ENCODE results near the gene GSTCD.
"Not testable (repeated sequence)": the region's sequence is repeated elsewhere in the genome, so short reads cannot be mapped to it uniquely, and the experiment has no call there.

Gene GSTCD

GRCh38 chr4:105708181-105709080 lies at the start of gene GSTCD, which contains the start of gene INTS12:
TSS of gene GSTCD (plus strand) at chr4:105708784. CDS start at chr4:105717614, 8,830 bp downstream.
TSS of gene INTS12 (minus strand) at chr4:105708689. CDS start at chr4:105700005, 8,684 bp downstream.
- H3K36me3 Mint-ChIP-seq: no peaks in the 10 kb centered on the region
- ATAC-seq (peak; percentile 98), DNase-seq (ENCODE audit: low spot score in 2 of 2) (peak; percentile 79 to 95)
- H3K4me3 Mint-ChIP-seq: peak within 1 kb of the TSS; percentile 91
- H3K9me3 Mint-ChIP-seq: no peaks in the 10 kb centered on the region
- peaks cover 26% of the 10 kb centered on the region for H3K4me1 Mint-ChIP-seq
- H3K27ac Mint-ChIP-seq: peak within 1 kb of the TSS; percentile 93

- Mint-ChIP-seq H3K4me3 (no peak overlapping the region), H3K27ac (no peak overlapping the region), H3K4me1 (no peaks in the 10 kb centered on the region), H3K9me3 (no peaks in the 10 kb centered on the region), H3K36me3 (no peaks in the 10 kb centered on the region)
- no peak for DNase-seq (ENCODE audit: low spot score in 2 of 2)
- peak; percentile 11 for ATAC-seq
Observed at GRCh38 chr4:105659190-105659589, 49.4 kb upstream of the GSTCD start.

GRCh38 chr4:105661028-105661427 lies 47.6 kb upstream of the GSTCD start:
- H3K9me3 Mint-ChIP-seq: no peaks in the 10 kb centered on the region
- H3K4me3 Mint-ChIP-seq: no peak overlapping the region
- no peak overlapping the region for H3K27ac Mint-ChIP-seq
- DNase-seq (ENCODE audit: low spot score in 2 of 2) (no peak), ATAC-seq (no peak)
- no peaks in the 10 kb centered on the region for H3K4me1 Mint-ChIP-seq
- H3K36me3 Mint-ChIP-seq: no peaks in the 10 kb centered on the region

GRCh38 chr4:105662935-105663675 lies 45.5 kb upstream of the GSTCD start:
- DNase-seq (ENCODE audit: low spot score in 2 of 2) (no peak), ATAC-seq (no peak)
- Mint-ChIP-seq H3K4me3 (no peak overlapping the region), H3K27ac (no peak overlapping the region), H3K4me1 (no peaks in the 10 kb centered on the region), H3K36me3 (no peaks in the 10 kb centered on the region), H3K9me3 (no peaks in the 10 kb centered on the region)

GRCh38 chr4:105666693-105667092 lies 41.9 kb upstream of the GSTCD start:
- Mint-ChIP-seq H3K4me3 (no peak overlapping the region), H3K27ac (no peak overlapping the region), H3K4me1 (no peaks in the 10 kb centered on the region), H3K9me3 (no peaks in the 10 kb centered on the region), H3K36me3 (no peaks in the 10 kb centered on the region)
- DNase-seq (ENCODE audit: low spot score in 2 of 2) (no peak), ATAC-seq (no peak)

- Mint-ChIP-seq H3K27ac (no peak overlapping the region), H3K36me3 (no peaks in the 10 kb centered on the region), H3K4me1 (no peaks in the 10 kb centered on the region), H3K4me3 (no peak overlapping the region), H3K9me3 (no peaks in the 10 kb centered on the region)
- no peak for DNase-seq (ENCODE audit: low spot score in 2 of 2)
- ATAC-seq: no peak
Observed at GRCh38 chr4:105670684-105671083, 37.9 kb upstream of the GSTCD start.

GRCh38 chr4:105671301-105671700 lies 37.3 kb upstream of the GSTCD start:
- no peaks in the 10 kb centered on the region for H3K4me1 Mint-ChIP-seq
- ATAC-seq: no peak
- no peak for DNase-seq (ENCODE audit: low spot score in 2 of 2)
- H3K36me3 Mint-ChIP-seq: no peaks in the 10 kb centered on the region
- no peaks in the 10 kb centered on the region for H3K9me3 Mint-ChIP-seq
- H3K4me3 Mint-ChIP-seq: no peak overlapping the region
- no peak overlapping the region for H3K27ac Mint-ChIP-seq

- Mint-ChIP-seq H3K4me1 (no peaks in the 10 kb centered on the region), H3K27ac (no peak overlapping the region), H3K4me3 (no peak overlapping the region), H3K36me3 (no peaks in the 10 kb centered on the region), H3K9me3 (no peaks in the 10 kb centered on the region)
- ATAC-seq (no peak), DNase-seq (ENCODE audit: low spot score in 2 of 2) (no peak)
Observed at GRCh38 chr4:105674011-105674410, 34.6 kb upstream of the GSTCD start.

- no peak for DNase-seq (ENCODE audit: low spot score in 2 of 2)
- Mint-ChIP-seq H3K4me3 (no peak overlapping the region), H3K27ac (no peak overlapping the region), H3K36me3 (peaks cover 12% of the 10 kb centered on the region), H3K9me3 (no peaks in the 10 kb centered on the region), H3K4me1 (no peaks in the 10 kb centered on the region)
- ATAC-seq: no peak
Observed at GRCh38 chr4:105677709-105678108, 30.9 kb upstream of the GSTCD start.

GRCh38 chr4:105679186-105679585 lies 29.4 kb upstream of the GSTCD start:
- no peak overlapping the region for H3K27ac Mint-ChIP-seq
- DNase-seq (ENCODE audit: low spot score in 2 of 2): no peak
- no peak for ATAC-seq
- no peaks in the 10 kb centered on the region for H3K4me1 Mint-ChIP-seq
- H3K4me3 Mint-ChIP-seq: no peak overlapping the region
- no peaks in the 10 kb centered on the region for H3K9me3 Mint-ChIP-seq
- H3K36me3 Mint-ChIP-seq: peaks cover 27% of the 10 kb centered on the region

- no peaks in the 10 kb centered on the region for H3K4me1 Mint-ChIP-seq
- ATAC-seq (no peak), DNase-seq (ENCODE audit: low spot score in 2 of 2) (no peak)
- no peak overlapping the region for H3K27ac Mint-ChIP-seq
- H3K36me3 Mint-ChIP-seq: peaks cover 62% of the 10 kb centered on the region
- no peak overlapping the region for H3K4me3 Mint-ChIP-seq
- no peaks in the 10 kb centered on the region for H3K9me3 Mint-ChIP-seq
Observed at GRCh38 chr4:105683038-105683437, 25.5 kb upstream of the GSTCD start.

- no peak overlapping the region for H3K4me3 Mint-ChIP-seq
- H3K36me3 Mint-ChIP-seq: peaks cover 92% of the 10 kb centered on the region
- H3K9me3 Mint-ChIP-seq: no peaks in the 10 kb centered on the region
- H3K4me1 Mint-ChIP-seq: no peaks in the 10 kb centered on the region
- H3K27ac Mint-ChIP-seq: no peak overlapping the region
- ATAC-seq: no peak
- no peak for DNase-seq (ENCODE audit: low spot score in 2 of 2)
Observed at GRCh38 chr4:105686571-105686970, 22.0 kb upstream of the GSTCD start.

GRCh38 chr4:105694812-105695211 lies 13.8 kb upstream of the GSTCD start:
- not testable (repeated sequence) for H3K4me3 Mint-ChIP-seq; H3K4me1 Mint-ChIP-seq; H3K9me3 Mint-ChIP-seq; ATAC-seq; DNase-seq (ENCODE audit: low spot score in 2 of 2); H3K27ac Mint-ChIP-seq
- H3K36me3 Mint-ChIP-seq: peaks cover 73% of the 10 kb centered on the region

GRCh38 chr4:105695832-105696231 lies 12.8 kb upstream of the GSTCD start:
- not testable (repeated sequence) for ATAC-seq; DNase-seq (ENCODE audit: low spot score in 2 of 2)
- peaks cover 67% of the 10 kb centered on the region for H3K36me3 Mint-ChIP-seq

GRCh38 chr4:105698607-105699006 lies 10.0 kb upstream of the GSTCD start:
- no peak overlapping the region for H3K27ac Mint-ChIP-seq
- peaks cover 39% of the 10 kb centered on the region for H3K36me3 Mint-ChIP-seq
- no peak for ATAC-seq
- H3K4me1 Mint-ChIP-seq: peaks cover 5% of the 10 kb centered on the region
- H3K9me3 Mint-ChIP-seq: no peaks in the 10 kb centered on the region
- DNase-seq (ENCODE audit: low spot score in 2 of 2): no peak
- no peak overlapping the region for H3K4me3 Mint-ChIP-seq

More at GRCh38 chr4:105695832-105696231, 12.8 kb upstream of the GSTCD start:
- not testable (repeated sequence) for H3K27ac Mint-ChIP-seq, H3K4me1 Mint-ChIP-seq, H3K9me3 Mint-ChIP-seq, H3K4me3 Mint-ChIP-seq

- Mint-ChIP-seq H3K4me1 (peaks cover 26% of the 10 kb centered on the region), H3K4me3 (peak overlapping the region; percentile 91), H3K36me3 (no peaks in the 10 kb centered on the region), H3K9me3 (no peaks in the 10 kb centered on the region), H3K27ac (peak overlapping the region; percentile 93)
- ATAC-seq: no peak
- DNase-seq (ENCODE audit: low spot score in 2 of 2): no peak
Observed at GRCh38 chr4:105707782-105708180, 803 bp upstream of the GSTCD start.
